HL-60/S4 treated with retinoic acid at 250 ng/mL for 4 days and 3 days (cell line): ENCODE results near the gene SUMO1.
"Not testable (repeated sequence)": the region's sequence is repeated elsewhere in the genome, so short reads cannot be mapped to it uniquely, and the experiment has no call there.

ENCODE experiments used
- in situ Hi-C: fragments of 300-500 bp; cut with MboI; formaldehyde crosslinking; loops from 2 replicates; pipeline ENCODE4 v1.7.0; 2022; ENCODE audit warnings: low sequenced_read_pairs

SUMO1 gene

GRCh38 chr2:202238234-202239197, at the start of gene SUMO1:
Gene SUMO1 (minus strand): TSS chr2:202238597. CDS start chr2:202238451, 146 bp downstream.
- in situ Hi-C loops: no loop called here

DNA sequence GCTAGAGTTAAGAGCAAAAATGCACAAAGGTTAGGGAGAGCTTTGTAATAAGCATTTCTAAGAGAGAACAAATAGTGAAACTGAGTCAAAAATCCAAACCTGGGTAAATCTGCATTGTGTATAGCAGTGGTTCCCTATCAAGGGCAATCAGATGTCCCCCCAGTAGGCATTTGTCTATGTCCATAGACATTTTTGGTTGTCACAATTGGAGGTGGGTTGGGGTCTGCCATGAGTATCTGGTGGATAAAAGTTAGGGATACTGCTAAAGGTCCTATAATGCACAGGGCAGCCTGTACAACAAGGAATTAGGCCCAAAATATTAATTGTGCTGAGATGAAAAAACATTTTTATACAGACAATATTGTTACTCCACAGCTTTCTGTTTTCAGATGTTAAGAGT, 48.2 kb upstream of the SUMO1 start:
- in situ Hi-C loops: no loop called here

- in situ Hi-C loops: no loop called here
These were observed 40.5 kb upstream of the SUMO1 start for GRCh38 chr2:202278944-202279343.

DNA sequence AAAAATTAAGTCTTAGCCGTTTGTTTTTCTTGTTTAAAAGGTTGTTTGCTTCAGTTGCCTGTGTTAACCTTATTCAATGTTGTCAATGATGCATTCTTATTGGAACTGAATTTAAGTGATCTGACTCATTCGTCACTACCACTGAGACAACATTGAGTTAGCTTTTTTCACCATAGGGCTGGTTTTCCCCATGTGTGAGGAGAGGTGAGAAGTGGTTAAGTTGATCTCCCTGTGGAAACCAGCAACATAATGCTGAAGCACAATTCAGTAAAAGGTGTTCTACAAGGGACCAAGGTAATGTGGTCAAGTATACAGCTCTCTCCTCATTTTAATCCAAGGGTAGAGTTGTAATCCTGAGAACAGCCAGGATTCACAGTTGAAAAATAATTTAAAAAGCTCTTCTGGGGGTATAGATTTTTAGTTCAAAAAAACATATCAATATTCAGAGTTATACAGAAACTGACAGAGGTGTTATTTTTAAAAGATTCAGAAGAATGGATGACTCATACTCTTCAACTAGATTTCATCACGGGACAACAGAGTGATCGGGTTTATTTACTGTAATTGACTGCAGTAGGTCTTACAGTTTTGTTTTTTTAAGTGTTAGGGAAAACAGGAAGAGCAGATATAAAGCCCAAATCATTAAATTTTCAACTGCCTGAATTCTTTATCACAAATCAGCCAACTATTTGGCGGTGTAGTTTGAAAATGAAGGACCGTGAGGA, 39.8 kb upstream of the SUMO1 start:
- in situ Hi-C loops: no loop called here

- in situ Hi-C loops: not testable (repeated sequence)
These were observed 37.8 kb upstream of the SUMO1 start for GRCh38 chr2:202276078-202276720.

DNA sequence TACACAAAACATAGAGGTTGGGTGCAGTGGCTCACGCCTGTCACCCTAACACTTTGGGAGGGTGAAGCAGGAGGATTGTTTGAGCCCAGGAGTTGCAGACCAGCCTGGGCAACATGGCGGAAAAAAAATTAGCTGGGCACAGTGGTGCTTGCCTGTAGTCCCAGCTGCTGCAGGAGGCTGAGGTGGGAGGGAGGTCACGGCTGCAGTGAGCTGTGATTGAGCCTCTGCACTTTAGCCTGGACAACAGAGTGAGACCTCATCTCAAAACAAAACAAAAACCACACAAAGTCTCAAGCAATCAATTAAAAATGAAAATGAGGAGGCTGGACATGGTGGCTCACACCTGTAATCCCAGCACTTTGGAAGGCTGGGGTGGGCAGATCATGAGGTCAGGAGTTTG, 32.1 kb upstream of the SUMO1 start:
- in situ Hi-C loops: no loop called here

- in situ Hi-C loops: no loop called here
These were observed 31.2 kb upstream of the SUMO1 start for GRCh38 chr2:202269585-202269984.

GRCh38 chr2:202267495-202267894, 29.1 kb upstream of the SUMO1 start:
- in situ Hi-C loops: no loop called here

GRCh38 chr2:202265467-202266277, 27.3 kb upstream of the SUMO1 start, which contains the start of gene NOP58:
Gene NOP58 (plus strand): TSS chr2:202265763. CDS start chr2:202265942, 179 bp downstream.
- in situ Hi-C loops: no loop called here

DNA sequence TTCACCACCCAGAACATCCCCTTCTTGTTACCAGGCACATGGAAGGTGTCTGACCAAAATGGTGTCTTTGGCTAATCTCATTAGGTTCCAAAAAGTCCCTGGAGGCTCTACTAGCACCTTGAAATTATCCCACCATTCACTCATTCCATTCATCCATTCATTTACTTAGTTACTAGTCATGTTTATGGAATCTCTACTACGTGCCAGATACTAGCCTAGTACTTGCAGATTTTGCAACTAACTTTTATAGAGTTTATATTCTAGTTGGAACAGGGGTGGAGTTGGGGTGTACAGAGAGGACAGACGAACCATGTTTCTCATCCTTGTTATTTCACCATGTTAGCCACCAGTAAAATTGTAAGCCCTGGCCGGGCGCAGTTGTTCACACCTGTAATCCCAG, 23.1 kb upstream of the SUMO1 start:
- in situ Hi-C loops: no loop called here

GRCh38 chr2:202251494-202251893, 13.1 kb upstream of the SUMO1 start:
- in situ Hi-C loops: no loop called here

- in situ Hi-C loops: no loop called here
These were observed 11.3 kb upstream of the SUMO1 start for GRCh38 chr2:202249521-202250253.

DNA sequence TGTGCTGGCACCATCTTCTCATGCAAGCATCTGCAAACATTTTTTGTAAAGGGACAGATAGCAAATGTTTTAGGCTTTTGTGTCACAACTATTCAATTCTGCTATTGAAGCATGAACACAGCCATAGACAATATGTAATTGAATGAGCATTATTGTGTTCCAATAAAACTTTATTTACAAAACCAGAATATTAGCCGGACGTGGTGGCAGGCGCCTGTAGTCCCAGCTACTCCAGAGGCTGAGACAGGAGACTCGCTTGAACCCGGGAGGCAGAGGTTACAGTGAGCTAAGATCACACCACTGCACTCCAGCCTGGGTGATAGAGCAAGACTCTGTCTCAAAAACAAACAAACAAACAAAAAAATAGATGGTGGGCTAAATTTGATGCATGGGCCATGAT, 9.3 kb upstream of the SUMO1 start:
- in situ Hi-C loops: not testable (repeated sequence)

DNA sequence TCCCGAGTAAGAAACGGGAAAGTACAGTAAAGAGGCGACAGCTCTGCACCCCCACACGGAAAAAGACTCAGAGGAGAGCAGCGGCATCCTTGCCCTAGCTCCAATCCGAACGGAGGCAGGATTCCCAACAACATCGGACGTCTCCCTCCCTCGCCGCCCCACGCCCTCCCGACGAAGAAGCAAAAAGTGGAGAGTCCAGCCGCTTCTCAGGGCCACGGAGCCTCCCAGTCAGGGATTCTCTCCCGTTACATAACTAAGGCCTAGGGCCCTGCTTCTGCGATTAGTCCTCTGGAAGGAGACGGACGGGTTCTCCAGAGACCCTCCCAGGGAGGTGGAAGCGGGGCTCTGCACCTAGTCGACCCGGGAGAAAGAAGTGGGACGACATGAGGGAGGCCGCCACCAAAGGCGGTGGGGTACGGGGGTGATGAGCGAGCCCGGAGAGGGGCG, 587 bp downstream of the SUMO1 start:
- in situ Hi-C loops: no loop called here

- in situ Hi-C loops: no loop called here
These were observed 16.5 kb downstream of the SUMO1 start for GRCh38 chr2:202221873-202222272.

DNA sequence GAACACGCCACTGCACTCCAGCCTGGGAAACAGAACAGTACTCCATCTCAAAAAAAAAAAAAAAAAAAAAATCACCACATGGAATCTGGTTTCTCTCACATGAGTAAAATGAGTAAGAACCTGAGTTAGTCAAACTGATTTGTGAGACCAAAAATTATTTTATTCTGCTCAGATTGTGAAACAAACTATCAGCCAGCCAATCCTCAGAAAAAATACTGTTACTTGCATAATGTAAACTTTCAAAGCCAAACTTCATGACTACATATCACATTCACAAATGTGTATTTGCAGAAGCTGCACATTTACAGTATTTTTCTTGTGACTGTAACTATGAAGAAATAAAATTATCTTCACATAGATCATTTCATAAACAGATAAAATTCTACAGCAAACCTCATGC, 23.2 kb downstream of the SUMO1 start:
- in situ Hi-C loops: no loop called here

DNA sequence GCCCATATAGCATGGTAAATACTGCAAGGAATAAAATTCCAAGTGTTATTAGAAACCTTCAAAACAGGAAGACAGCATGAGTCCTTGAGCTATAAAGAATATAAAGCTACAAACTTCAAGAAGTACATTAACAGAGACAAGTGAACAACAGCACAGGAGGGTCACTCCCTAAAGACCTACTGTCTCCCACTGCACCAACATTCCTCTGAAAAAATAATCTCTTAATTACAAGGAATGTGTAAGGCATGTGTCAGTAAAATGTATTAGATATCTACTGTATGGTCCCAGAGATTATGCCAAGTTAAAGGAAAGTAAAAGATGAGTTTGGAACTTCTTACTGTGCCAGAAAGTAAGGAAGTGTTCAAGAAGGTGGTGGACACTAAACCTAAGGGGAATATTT, 29.9 kb downstream of the SUMO1 start:
- in situ Hi-C loops: no loop called here

- in situ Hi-C loops: no loop called here
These were observed 33.5 kb downstream of the SUMO1 start for GRCh38 chr2:202204855-202205254.

DNA sequence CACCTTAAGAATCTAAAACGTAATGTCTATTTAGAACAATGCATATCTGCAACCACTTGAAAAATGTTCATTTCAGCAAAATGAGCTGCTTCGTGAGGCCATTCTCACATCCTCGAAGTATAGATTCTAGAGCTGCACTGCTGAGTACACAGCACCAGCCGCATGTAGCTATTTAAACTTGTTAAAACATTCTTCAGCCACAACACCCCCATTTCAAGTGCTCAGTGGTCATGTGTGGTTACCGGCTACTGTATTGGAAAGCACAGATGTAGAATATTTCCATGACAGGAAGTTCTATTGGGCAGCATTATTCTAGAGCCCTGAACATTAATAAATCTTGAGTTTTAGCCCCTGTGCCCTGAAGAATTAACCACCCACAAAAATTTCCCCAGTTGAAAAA, 35.0 kb downstream of the SUMO1 start:
- in situ Hi-C loops: no loop called here
